Measurements from ENCODE around the gene FBXO4.

FBXO4 gene

DNA sequence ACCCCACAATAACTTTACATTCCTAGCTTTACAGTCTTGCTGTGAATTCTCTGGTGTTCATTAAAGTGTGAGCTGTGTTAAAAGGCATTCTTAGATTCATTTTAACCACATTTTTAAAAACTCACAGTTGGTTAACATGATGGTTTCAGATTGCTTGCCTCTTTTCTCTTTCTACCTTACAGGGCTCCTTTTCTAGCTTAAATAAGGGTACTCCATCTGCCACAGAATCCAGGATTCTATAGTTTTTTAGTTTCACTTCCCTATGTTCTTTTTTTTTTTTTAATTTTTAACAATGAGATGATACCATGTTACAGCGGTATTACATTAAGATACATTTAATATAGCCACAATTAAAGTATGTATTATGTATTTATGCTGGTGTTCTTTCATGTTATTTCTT lies 3.9 kb upstream of the FBXO4 start:
- Histone ChIP-seq H2AFZ (ENCODE audit: low read depth, low read length) (no peak overlapping the region), H3K27ac (ENCODE audit: low read length) (no peak overlapping the region)
- no peak for DNase-seq

DNA sequence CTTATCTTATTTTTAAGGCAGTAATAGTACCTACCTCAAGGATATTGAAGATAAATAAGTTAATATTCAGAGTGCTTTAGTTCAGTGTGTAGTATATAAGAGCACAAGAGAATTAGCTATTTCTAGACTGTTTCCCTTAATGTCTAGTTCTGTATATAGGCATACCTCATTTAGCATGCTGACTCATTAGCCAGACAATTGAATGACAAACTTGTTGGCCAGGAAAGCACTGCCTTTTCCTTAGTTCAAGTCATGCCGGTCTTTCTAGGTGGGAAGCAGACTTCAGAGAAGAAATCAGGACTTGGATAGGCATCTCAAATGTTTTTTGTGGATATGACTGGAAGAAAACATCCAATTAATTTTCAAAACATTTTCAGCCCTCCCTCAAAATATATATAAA lies 3.2 kb upstream of the FBXO4 start:
- peaks cover 42% of the 10 kb centered on the region for H3K36me3 ChIP-seq (ENCODE audit: insufficient read depth, low read length)
- no peak overlapping the region for H3K4me3 ChIP-seq (ENCODE audit: low read depth in 1 of 2, low read length in 2 of 2)
- ATAC-seq (ENCODE audit: insufficient read depth, low read depth) (no peak), DNase-seq (no peak)
- no peaks in the 10 kb centered on the region for H3K27me3 ChIP-seq (ENCODE audit: insufficient read depth, low read length, poor library complexity)
- H3K79me2 ChIP-seq (ENCODE audit: insufficient read depth, low read length) = peaks cover 16% of the 10 kb centered on the region
- no peak overlapping the region for H3K4me2 ChIP-seq (ENCODE audit: insufficient read depth, low read length)
- no peaks in the 10 kb centered on the region for H4K20me1 ChIP-seq (ENCODE audit: insufficient read depth, low read length)
- no peak overlapping the region for H2AFZ ChIP-seq (ENCODE audit: low read depth, low read length)
- H3K9me3 ChIP-seq (ENCODE audit: insufficient read depth, low read length, severe bottlenecking) = no peaks in the 10 kb centered on the region
- H3K9ac ChIP-seq (ENCODE audit: low read depth, low read length) = no peak overlapping the region
- TF ChIP-seq EZH2 (IDR thresholded peaks at IDR 0.05; ENCODE audit: borderline replicate concordance, low read depth, low read length, severe bottlenecking) = no peak
- TF ChIP-seq, protein P1, sequence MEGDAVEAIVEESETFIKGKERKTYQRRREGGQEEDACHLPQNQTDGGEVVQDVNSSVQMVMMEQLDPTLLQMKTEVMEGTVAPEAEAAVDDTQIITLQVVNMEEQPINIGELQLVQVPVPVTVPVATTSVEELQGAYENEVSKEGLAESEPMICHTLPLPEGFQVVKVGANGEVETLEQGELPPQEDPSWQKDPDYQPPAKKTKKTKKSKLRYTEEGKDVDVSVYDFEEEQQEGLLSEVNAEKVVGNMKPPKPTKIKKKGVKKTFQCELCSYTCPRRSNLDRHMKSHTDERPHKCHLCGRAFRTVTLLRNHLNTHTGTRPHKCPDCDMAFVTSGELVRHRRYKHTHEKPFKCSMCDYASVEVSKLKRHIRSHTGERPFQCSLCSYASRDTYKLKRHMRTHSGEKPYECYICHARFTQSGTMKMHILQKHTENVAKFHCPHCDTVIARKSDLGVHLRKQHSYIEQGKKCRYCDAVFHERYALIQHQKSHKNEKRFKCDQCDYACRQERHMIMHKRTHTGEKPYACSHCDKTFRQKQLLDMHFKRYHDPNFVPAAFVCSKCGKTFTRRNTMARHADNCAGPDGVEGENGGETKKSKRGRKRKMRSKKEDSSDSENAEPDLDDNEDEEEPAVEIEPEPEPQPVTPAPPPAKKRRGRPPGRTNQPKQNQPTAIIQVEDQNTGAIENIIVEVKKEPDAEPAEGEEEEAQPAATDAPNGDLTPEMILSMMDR (IDR thresholded peaks at IDR 0.05; ENCODE audit: borderline replicate concordance, extremely low read depth, low read length, poor library complexity, severe bottlenecking) = no peak
- no peak overlapping the region for H3K27ac ChIP-seq (ENCODE audit: low read length)
- H3K4me1 ChIP-seq (ENCODE audit: insufficient read depth, low read length) = peaks cover 28% of the 10 kb centered on the region

More for the DNA sequence above, 3.9 kb upstream of the FBXO4 start:
- Histone ChIP-seq H3K4me2 (ENCODE audit: insufficient read depth, low read length) (no peak overlapping the region), H3K4me3 (ENCODE audit: low read depth in 1 of 2, low read length in 2 of 2) (no peak overlapping the region), H3K79me2 (ENCODE audit: insufficient read depth, low read length) (peaks cover 16% of the 10 kb centered on the region), H4K20me1 (ENCODE audit: insufficient read depth, low read length) (no peaks in the 10 kb centered on the region), H3K36me3 (ENCODE audit: insufficient read depth, low read length) (peaks cover 48% of the 10 kb centered on the region), H3K9me3 (ENCODE audit: insufficient read depth, low read length, severe bottlenecking) (no peaks in the 10 kb centered on the region), H3K27me3 (ENCODE audit: insufficient read depth, low read length, poor library complexity) (no peaks in the 10 kb centered on the region), H3K9ac (ENCODE audit: low read depth, low read length) (no peak overlapping the region), H3K4me1 (ENCODE audit: insufficient read depth, low read length) (peaks cover 22% of the 10 kb centered on the region)
- ATAC-seq (ENCODE audit: insufficient read depth, low read depth) = no peak
- no peak for TF ChIP-seq EZH2 (IDR thresholded peaks at IDR 0.05; ENCODE audit: borderline replicate concordance, low read depth, low read length, severe bottlenecking)
- TF ChIP-seq, protein P1 (IDR thresholded peaks at IDR 0.05; ENCODE audit: borderline replicate concordance, extremely low read depth, low read length, poor library complexity, severe bottlenecking) = no peak

DNA sequence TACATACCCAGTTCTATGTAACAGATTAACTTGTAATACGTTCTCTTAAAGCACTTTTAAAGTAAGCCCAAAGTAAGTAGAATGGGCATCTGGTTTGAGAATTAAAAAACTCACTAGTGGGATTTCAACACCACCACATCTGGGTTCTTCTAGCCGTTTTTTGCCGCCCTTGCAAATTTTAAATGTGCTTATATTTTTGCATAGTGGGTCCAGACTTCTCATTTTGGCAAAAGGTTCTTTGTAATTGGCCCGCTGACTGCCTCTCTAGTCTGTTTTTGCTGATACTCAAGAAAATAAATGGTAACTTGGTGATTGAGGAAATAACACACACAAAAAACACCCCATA lies 582 bp upstream of the FBXO4 start:
- peaks cover 15% of the 10 kb centered on the region for H3K79me2 ChIP-seq (ENCODE audit: insufficient read depth, low read length)
- ATAC-seq (ENCODE audit: insufficient read depth, low read depth) = no peak
- peak overlapping the region; percentile 88 to 92; a peak in 3 of 4 replicates for H3K4me3 ChIP-seq (ENCODE audit: low read depth in 1 of 2, low read length in 2 of 2)
- peak overlapping the region; percentile 95 for H2AFZ ChIP-seq (ENCODE audit: low read depth, low read length)
- H3K27me3 ChIP-seq (ENCODE audit: insufficient read depth, low read length, poor library complexity) = no peaks in the 10 kb centered on the region
- H4K20me1 ChIP-seq (ENCODE audit: insufficient read depth, low read length) = no peaks in the 10 kb centered on the region
- H3K27ac ChIP-seq (ENCODE audit: low read length) = peak overlapping the region; percentile 83
- H3K4me1 ChIP-seq (ENCODE audit: insufficient read depth, low read length) = peaks cover 36% of the 10 kb centered on the region
- no peak for TF ChIP-seq EZH2 (IDR thresholded peaks at IDR 0.05; ENCODE audit: borderline replicate concordance, low read depth, low read length, severe bottlenecking)
- TF ChIP-seq, protein P1 (IDR thresholded peaks at IDR 0.05; ENCODE audit: borderline replicate concordance, extremely low read depth, low read length, poor library complexity, severe bottlenecking) = no peak
- no peaks in the 10 kb centered on the region for H3K9me3 ChIP-seq (ENCODE audit: insufficient read depth, low read length, severe bottlenecking)
- no peak for DNase-seq
- H3K36me3 ChIP-seq (ENCODE audit: insufficient read depth, low read length) = peaks cover 21% of the 10 kb centered on the region
- peak overlapping the region; percentile 71 for H3K4me2 ChIP-seq (ENCODE audit: insufficient read depth, low read length)
- H3K9ac ChIP-seq (ENCODE audit: low read depth, low read length) = peak overlapping the region; percentile 100

DNA sequence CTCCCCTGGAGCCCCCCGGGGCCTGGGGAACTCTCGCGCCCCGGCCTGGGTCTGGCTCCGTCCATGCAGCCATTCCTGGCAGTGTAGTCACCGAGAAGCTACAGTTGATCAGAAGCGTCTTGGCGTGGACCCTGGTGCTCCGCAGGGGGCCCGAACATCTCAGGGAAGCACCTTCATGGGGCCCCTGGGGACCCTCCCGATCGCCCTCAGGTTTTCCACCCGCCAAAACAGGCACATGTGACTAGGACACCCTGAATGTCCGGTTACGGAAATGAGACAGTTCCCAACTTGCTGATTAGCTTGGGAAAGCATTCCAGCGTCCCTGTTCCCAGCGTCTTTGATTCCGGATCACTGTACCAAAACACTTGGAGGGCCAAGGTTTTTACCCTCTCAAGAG lies 472 bp downstream of the FBXO4 start:
- Histone ChIP-seq H3K4me2 (ENCODE audit: insufficient read depth, low read length) (peak overlapping the region; percentile 71), H3K4me3 (ENCODE audit: low read depth in 1 of 2, low read length in 2 of 2) (peak overlapping the region; percentile 88 to 92), H3K36me3 (ENCODE audit: insufficient read depth, low read length) (peaks cover 21% of the 10 kb centered on the region), H3K27me3 (ENCODE audit: insufficient read depth, low read length, poor library complexity) (no peaks in the 10 kb centered on the region), H3K79me2 (ENCODE audit: insufficient read depth, low read length) (peaks cover 15% of the 10 kb centered on the region), H3K27ac (ENCODE audit: low read length) (peak overlapping the region; percentile 83), H2AFZ (ENCODE audit: low read depth, low read length) (peak overlapping the region; percentile 95), H4K20me1 (ENCODE audit: insufficient read depth, low read length) (no peaks in the 10 kb centered on the region), H3K9ac (ENCODE audit: low read depth, low read length) (peak overlapping the region; percentile 100), H3K9me3 (ENCODE audit: insufficient read depth, low read length, severe bottlenecking) (no peaks in the 10 kb centered on the region), H3K4me1 (ENCODE audit: insufficient read depth, low read length) (peaks cover 36% of the 10 kb centered on the region)
- ATAC-seq (ENCODE audit: insufficient read depth, low read depth) (peak; percentile 50), DNase-seq (peak; percentile 42)
- TF ChIP-seq, protein P1 (IDR thresholded peaks at IDR 0.05; ENCODE audit: borderline replicate concordance, extremely low read depth, low read length, poor library complexity, severe bottlenecking) = no peak
- no peak for TF ChIP-seq EZH2 (IDR thresholded peaks at IDR 0.05; ENCODE audit: borderline replicate concordance, low read depth, low read length, severe bottlenecking)
